H7 (cell line): Measurements from ENCODE around the gene CD8B2. TPM values are rescaled to one million over a fixed set of nuclear protein-coding genes. Genes with fewer than 3 reads are reported as not detected.

Experiments
- DNase-seq: peaks from one replicate; pipeline ENCODE4 v3.0.0; 2012
- H3K27me3 ChIP-seq: 2 replicates; pipeline ENCODE4 v1.6.0; 2011; ENCODE audit warnings: mild to moderate bottlenecking, low read length; ENCODE audit not compliant: control insufficient read depth, insufficient read depth
- H3K36me3 ChIP-seq: replicated peaks from 2 replicates; pipeline ENCODE4 v1.5.1; 2011; ENCODE audit warnings: low read length; ENCODE audit not compliant: control insufficient read depth, insufficient read depth
- H3K4me3 ChIP-seq: 2 replicates; pipeline ENCODE4 v1.5.1; 2011; ENCODE audit warnings: low read depth, mild to moderate bottlenecking, control low read depth, low read length, moderate library complexity; ENCODE audit not compliant: insufficient read depth
- total RNA-seq: library from RNA; depleted of rRNA; stranded (reverse); fragments of >200 nt; shearing (Covaris generic); gene quantifications from 2 replicates; pipeline ENCODE4 v1.2.3, GENCODE V29; 2014

CD8B2 gene
- total RNA-seq, 1 experiment from 2014 or later: not detected

GRCh38 chr2:106530866-106531265 is 43.7 kb downstream of the CD8B2 start:
- Histone ChIP-seq H3K4me3 (no peak overlapping the region), H3K27me3 (no peaks in the 10 kb centered on the region), H3K36me3 (no peaks in the 10 kb centered on the region)
- no peak for DNase-seq

- Histone ChIP-seq H3K36me3 (no peaks in the 10 kb centered on the region), H3K4me3 (no peak overlapping the region), H3K27me3 (no peaks in the 10 kb centered on the region)
- DNase-seq: no peak
Observed at GRCh38 chr2:106531676-106532214, 44.6 kb downstream of the CD8B2 start.

GRCh38 chr2:106532236-106532635 is 45.1 kb downstream of the CD8B2 start:
- no peak overlapping the region for H3K4me3 ChIP-seq
- H3K27me3 ChIP-seq: no peaks in the 10 kb centered on the region
- H3K36me3 ChIP-seq: no peaks in the 10 kb centered on the region
- no peak for DNase-seq

GRCh38 chr2:106534471-106534870 is 47.3 kb downstream of the CD8B2 start:
- Histone ChIP-seq H3K27me3 (no peaks in the 10 kb centered on the region), H3K4me3 (no peak overlapping the region), H3K36me3 (no peaks in the 10 kb centered on the region)
- peak; percentile 43 for DNase-seq

- Histone ChIP-seq H3K4me3 (no peak overlapping the region), H3K36me3 (no peaks in the 10 kb centered on the region), H3K27me3 (no peaks in the 10 kb centered on the region)
- DNase-seq: no peak
Observed at GRCh38 chr2:106536490-106536889, 49.3 kb downstream of the CD8B2 start.

- H3K36me3 ChIP-seq: no peaks in the 10 kb centered on the region
- H3K27me3 ChIP-seq: no peaks in the 10 kb centered on the region
- no peak overlapping the region for H3K4me3 ChIP-seq
- DNase-seq: no peak
Observed at GRCh38 chr2:106537047-106537446, 49.9 kb downstream of the CD8B2 start.

- DNase-seq: no peak
- H3K27me3 ChIP-seq: no peaks in the 10 kb centered on the region
Observed at GRCh38 chr2:106537791-106538191, 50.6 kb downstream of the CD8B2 start.

GRCh38 chr2:106540886-106541285 is 53.7 kb downstream of the CD8B2 start:
- Histone ChIP-seq H3K36me3 (no peaks in the 10 kb centered on the region), H3K4me3 (no peak overlapping the region), H3K27me3 (no peaks in the 10 kb centered on the region; the same call in 1 of the 2 replicates)
- DNase-seq: no peak

More at GRCh38 chr2:106537791-106538191, 50.6 kb downstream of the CD8B2 start:
- Histone ChIP-seq H3K4me3 (no peak overlapping the region), H3K36me3 (no peaks in the 10 kb centered on the region)

GRCh38 chr2:106541333-106541732 is 54.2 kb downstream of the CD8B2 start:
- DNase-seq: no peak
- Histone ChIP-seq H3K36me3 (no peaks in the 10 kb centered on the region), H3K4me3 (no peak overlapping the region), H3K27me3 (no peaks in the 10 kb centered on the region; the same call in 1 of the 2 replicates)

- Histone ChIP-seq H3K4me3 (peak overlapping the region; percentile 18; the same call in 1 of the 2 replicates), H3K36me3 (no peaks in the 10 kb centered on the region), H3K27me3 (no peaks in the 10 kb centered on the region; the same call in 1 of the 2 replicates)
- peak; percentile 84 for DNase-seq
Observed at GRCh38 chr2:106542746-106543359, 55.7 kb downstream of the CD8B2 start.

- H3K4me3 ChIP-seq: no peak overlapping the region
- DNase-seq: no peak
- no peaks in the 10 kb centered on the region; the same call in 1 of the 2 replicates for H3K27me3 ChIP-seq
- H3K36me3 ChIP-seq: no peaks in the 10 kb centered on the region
Observed at GRCh38 chr2:106545007-106545406, 57.8 kb downstream of the CD8B2 start.

GRCh38 chr2:106546391-106546990 is 59.3 kb downstream of the CD8B2 start:
- DNase-seq: no peak
- H3K4me3 ChIP-seq: no peak overlapping the region
- H3K27me3 ChIP-seq: no peaks in the 10 kb centered on the region; the same call in 1 of the 2 replicates
- no peaks in the 10 kb centered on the region for H3K36me3 ChIP-seq

- no peak overlapping the region for H3K4me3 ChIP-seq
- no peaks in the 10 kb centered on the region for H3K36me3 ChIP-seq
- no peak for DNase-seq
- no peaks in the 10 kb centered on the region; the same call in 1 of the 2 replicates for H3K27me3 ChIP-seq
Observed at GRCh38 chr2:106547164-106547903, 60.2 kb downstream of the CD8B2 start.

GRCh38 chr2:106551417-106552130 is 64.4 kb downstream of the CD8B2 start:
- DNase-seq: no peak
- Histone ChIP-seq H3K4me3 (no peak overlapping the region), H3K36me3 (no peaks in the 10 kb centered on the region), H3K27me3 (no peaks in the 10 kb centered on the region)
